ENCODE data around the gene SIRPA.

GRCh38 chr20:1928154-1928553 lies 32.9 kb downstream of the SIRPA start:
- TF ChIP-seq CTCF (conservative IDR thresholded peaks at IDR 0.05 in 1 of 2, IDR thresholded peaks at IDR 0.05 in 1 of 2; ENCODE audit: low read depth in 1 of 2, low read length in 2 of 2) (no peak), EZH2 (IDR thresholded peaks at IDR 0.05; ENCODE audit: low read length, missing control alignments) (no peak)

Data from fibroblast of lung (primary cell).